Activated T-cell treated with anti-CD3 and anti-CD28 coated beads, Interleukin-2, amount 50 U/mL, for 1 hour (primary cell): ENCODE results near the gene EDEM3.
A peak's percentile ranks its signal among the peaks of the same experiment; 100 is the strongest.
"Not testable (repeated sequence)": the region's sequence is repeated elsewhere in the genome, so short reads cannot be mapped to it uniquely, and the experiment has no call there.

Experiments
- DNase-seq: peaks from one replicate; pipeline ENCODE4 v3.0.0-alpha.2; 2020

The EDEM3 gene

GRCh38 chr1:184754476-184755225, at the start of gene EDEM3:
Gene EDEM3 (minus strand): TSS chr1:184754858. CDS start chr1:184754646, 212 bp downstream.
- DNase-seq: peak; percentile 93

- DNase-seq: no peak
Observed at GRCh38 chr1:184804220-184804619, 49.6 kb upstream of the EDEM3 start.

DNA sequence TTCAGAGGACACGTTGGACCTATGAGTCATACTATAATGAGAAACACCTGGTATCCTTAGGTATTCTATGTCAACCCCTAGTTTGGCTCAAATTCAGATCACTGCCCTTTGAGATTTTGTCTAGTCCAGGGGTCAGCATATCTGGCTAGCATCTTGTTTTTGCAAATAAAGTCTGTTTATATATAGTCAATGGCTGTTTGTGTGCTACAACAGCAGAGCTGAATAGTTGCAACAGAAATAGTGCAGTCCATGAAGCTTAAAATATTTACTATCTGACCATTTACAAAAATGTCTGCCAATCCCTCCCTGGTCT, 48.5 kb upstream of the EDEM3 start:
- no peak for DNase-seq

- DNase-seq: no peak
Observed at GRCh38 chr1:184802354-184803179, 47.9 kb upstream of the EDEM3 start.

DNA sequence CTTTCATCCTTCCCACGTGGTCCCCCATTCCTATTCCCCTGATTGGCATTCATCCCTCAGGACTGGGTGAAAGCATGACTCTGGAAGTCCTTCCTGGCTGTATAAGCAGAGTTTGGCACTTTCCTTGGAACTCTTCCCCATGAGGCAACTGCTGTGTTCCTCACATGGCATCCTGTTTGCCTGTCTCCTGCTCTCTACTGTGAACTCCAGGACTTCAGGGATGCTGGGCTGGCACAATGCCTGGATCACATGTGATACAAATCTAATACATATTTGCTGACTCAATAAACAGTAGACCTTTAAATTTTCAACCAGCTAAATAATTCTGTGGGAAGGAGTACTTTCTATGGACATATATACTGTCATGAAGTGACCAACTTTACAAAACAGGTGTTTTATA, 46.8 kb upstream of the EDEM3 start:
- no peak for DNase-seq

DNA sequence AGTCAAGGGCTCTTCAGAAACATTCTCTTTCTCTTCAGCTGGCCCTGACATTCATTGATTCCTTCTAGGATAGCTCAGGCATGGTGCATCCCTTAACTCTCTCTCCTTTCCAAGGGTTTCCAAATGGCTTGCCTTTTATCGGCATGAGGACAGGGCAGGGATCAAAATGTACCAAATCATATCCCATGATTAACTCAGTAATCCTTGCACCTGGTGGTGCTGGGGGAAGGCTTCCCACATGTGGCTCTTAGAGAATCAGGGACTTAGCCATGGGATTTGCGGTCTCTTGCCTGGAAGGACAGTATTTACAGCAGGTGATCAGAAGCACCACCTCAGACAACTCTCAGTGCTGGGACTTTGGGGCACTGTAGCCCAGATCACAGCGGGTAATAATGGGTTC, 46.2 kb upstream of the EDEM3 start:
- DNase-seq: no peak

DNA sequence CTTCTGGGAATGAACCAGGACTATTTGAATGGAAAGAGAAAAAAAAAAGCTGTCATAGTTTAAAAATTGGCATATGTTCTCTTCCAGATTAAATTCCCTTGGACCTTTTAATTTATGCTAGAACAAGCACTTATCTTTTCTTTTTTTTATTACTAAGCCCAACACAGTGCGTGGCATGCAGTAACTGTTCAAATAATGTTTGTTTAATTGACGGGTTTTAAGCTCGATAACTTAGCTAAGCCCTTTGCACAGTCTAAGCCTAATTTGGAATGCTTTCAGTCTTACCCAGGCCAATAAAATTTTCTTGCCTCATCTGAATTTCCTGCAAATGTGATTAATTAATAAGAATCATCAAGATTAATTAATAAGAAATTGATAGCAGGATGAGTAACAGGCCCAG, 39.3 kb upstream of the EDEM3 start:
- no peak for DNase-seq

GRCh38 chr1:184792450-184792969, 37.9 kb upstream of the EDEM3 start:
- DNase-seq: no peak

DNA sequence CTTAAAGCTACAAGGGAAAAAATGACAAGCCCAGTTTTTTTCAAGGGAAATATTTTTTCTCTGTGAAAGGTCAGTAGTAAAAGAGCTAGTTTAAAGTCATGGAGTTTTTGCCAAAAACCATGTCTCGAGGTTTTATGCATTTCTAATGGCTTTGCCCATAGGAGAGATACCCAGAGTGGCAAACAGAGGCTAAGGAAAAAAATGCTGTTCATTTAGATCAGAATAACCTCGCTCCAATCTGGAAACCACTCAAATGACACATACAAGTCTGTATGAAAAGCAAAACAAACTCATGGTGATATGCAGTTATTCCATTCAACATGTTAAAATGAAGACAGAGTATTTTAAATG, 36.9 kb upstream of the EDEM3 start:
- no peak for DNase-seq

DNA sequence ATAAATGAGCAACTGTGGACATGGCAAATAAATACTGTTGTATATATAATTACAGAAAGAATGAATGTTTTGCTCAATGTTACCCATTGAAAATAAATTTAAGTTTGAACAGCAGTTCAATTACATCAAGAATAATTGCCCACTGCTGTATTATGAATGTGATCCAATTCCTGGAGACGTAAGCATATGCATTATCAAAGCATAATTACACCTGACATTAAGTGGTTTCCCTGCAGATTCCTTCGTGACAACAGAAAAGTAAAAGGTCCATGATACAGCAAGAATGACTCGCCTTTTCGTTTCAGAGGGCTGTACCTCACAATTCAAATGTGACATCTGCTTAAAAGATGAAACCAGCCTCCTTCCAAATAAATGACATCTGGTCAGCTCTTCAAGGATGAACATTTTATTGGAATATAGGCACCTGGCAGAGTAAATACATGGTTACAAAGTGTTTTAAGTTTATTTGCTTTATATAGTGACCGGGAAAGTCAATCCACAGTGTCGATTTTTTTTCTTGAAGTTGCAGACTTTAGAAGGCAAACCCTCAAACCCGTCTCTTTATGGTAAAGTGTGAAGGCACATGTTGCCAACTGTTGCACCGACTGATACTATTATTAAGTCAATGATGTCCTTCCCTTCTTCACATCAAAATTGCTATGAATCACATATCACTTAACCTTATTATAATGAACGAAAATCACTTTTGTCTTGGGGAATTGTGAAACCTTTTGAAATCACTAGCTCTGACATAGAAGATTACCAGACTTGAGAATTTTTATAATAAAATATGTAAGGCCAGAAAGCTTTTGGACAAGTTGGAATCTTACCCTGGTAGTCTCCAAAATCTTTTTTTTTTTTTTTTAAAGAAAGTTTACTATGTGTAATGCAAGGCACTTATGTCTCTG, 36.2 kb upstream of the EDEM3 start:
- DNase-seq: no peak

DNA sequence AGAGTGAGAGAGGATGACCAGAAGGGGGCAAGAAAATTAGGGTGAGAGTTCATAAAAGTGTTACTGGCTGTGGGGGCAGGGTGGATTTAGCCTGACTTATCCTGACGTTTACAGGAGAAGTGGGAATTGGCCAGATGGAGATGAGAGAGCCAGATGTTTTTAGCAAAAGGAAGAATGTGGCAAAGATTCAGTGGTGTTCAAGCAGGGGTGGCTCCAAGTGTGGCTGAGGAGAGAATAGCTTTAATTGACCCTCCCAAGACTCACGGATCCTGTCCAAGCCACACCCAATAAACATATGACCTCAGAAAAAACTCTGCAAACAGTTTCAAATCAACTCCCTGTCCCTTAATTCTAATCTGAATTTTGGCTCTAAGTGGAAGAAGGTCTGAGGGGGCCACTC, 35.2 kb upstream of the EDEM3 start:
- DNase-seq: no peak

- DNase-seq: no peak
Observed at GRCh38 chr1:184788970-184789369, 34.3 kb upstream of the EDEM3 start.

DNA sequence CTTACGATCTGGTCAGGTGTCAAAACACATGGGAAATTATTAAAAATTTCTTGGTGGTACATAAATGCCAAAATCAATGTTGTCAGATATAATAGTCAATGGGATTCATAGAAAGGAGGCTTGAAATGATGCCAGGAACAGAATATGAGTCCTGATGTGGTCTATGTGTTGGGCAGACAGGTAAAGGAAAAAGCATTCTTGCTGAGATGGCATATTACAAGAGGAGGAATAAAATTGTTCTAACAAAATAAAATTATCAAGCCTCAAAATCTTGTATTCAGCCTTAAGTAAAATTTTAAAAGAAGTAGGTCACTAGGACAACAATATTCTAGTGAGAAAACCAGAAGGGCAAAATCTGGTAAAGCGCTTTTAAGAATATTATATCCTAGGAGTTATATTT, 30.9 kb upstream of the EDEM3 start:
- DNase-seq: no peak

GRCh38 chr1:184783723-184784122, 29.1 kb upstream of the EDEM3 start:
- DNase-seq: not testable (repeated sequence)

DNA sequence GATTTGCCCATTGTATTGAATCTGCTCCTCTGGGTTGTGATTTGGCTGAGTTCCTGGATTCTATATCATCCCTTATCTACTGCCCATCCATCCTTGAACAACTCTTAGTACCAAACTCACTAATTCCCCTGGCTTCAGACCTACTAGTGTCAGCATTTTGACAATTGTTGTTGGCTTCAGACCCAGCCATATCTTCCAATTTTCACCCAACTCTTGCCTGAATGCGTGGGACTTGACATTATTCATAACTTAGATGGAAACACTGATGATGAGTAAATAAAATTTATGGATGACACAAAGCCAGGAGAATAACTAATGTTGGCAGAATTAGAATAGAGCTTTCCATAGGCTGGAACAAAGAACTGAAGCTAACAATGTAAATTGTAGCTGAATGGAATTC, 27.3 kb upstream of the EDEM3 start:
- no peak for DNase-seq

DNA sequence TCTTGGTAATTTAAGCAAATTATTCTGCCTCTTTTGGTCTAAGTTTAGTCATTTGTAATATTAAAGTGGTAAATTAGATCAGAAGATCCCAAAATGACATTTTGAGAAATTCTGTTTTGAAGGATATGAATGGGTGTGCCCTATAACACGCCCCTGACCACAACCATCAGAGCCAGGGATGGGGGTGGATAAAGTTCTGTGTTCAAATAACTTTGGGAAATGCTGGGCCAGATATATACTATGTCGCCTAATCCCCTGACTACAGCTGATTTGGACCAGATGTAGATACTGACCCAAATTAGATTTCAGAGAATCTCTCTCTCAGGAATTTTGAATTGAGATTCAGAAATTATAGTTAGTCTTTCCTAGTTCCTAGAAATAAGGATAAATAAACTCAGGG, 21.2 kb upstream of the EDEM3 start:
- DNase-seq: no peak

- DNase-seq: no peak
Observed at GRCh38 chr1:184775329-184775728, 20.7 kb upstream of the EDEM3 start.

- DNase-seq: no peak
Observed at GRCh38 chr1:184773762-184774320, 19.2 kb upstream of the EDEM3 start.

DNA sequence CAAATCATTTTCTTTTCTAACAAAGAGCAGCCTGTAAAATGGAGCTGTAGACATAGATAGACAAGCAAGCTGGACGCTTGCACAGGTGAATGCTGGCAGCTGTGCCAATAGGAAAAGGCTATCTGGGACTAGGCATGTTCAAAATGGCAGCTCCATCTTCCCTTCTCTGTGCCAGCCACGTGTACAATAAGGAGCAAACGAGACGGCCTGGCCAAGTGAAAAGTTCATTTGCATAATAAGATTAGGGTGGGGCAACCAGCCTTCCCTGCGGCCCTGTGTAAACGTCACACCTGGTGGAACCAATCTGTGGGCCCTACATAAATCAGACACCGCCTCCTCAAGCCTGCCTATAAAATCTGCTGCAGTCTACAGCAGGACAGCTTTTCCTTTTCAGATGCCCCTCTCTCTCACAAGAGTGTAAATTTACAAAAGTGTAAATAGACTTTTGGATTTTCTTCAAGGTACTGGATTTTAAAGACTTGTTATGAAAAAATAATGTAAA, 16.6 kb upstream of the EDEM3 start:
- DNase-seq: no peak

GRCh38 chr1:184770181-184770979, 15.7 kb upstream of the EDEM3 start:
- no peak for DNase-seq

DNA sequence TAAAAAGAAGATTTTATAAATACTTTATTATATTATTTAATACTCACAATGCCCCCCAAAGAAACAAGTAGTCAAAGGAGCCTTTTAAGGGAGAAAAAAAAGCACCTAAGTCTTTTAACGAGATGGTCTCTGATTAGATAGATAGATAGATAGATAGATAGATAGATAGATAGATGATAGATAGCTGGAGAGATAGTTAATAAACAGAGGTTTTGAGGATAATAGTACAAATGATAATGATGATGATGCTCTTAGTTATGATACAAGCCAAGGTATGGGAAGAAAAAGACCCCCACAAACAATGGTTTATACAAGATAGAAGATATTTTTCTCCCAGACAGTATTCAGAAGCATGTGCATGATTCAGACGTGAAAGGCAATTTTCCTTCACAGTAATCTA, 14.6 kb upstream of the EDEM3 start:
- DNase-seq: no peak

DNA sequence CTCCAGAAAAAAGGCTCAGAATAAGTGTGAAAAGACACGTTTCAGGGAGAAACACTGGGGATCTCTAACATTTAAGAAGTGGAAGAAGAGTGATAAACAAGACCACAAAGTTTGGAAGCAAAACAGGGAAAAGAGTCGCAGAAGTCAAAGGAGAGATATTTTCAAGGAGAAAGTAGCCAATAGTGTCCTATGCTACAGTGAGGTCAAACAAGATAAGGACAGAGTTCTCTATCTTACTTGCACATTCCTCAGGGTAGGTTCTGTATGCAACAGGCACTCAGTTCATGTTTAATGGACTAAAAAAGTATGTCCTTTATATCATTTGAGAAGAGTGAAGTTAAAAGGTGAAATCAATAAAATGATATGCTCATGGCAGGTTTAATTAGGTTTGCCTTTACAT, 13.8 kb upstream of the EDEM3 start:
- no peak for DNase-seq
